A549 treated with CpdA at 1 μM for 4 hours (cell line): ENCODE measurements around the gene EGFL7. TPM values are rescaled to one million over a fixed set of nuclear protein-coding genes. Genes with fewer than 3 reads are reported as not detected.

Experiments used
- total RNA-seq: library from RNA; stranded (reverse); fragments of 200-300 nt; extraction: Qiagen RNA extraction; gene quantifications from 5 replicates; pipeline ENCODE4 v1.2.3, GENCODE V29; 2022; ENCODE audit warnings: low read depth

EGFL7 gene
- 39.5 to 60.2 TPM (median 52.8 TPM) in 5 replicates for total RNA-seq

GRCh38 chr9:136662656-136663581, at the start of gene EGFL7:
Gene EGFL7 (plus strand): TSS chr9:136662916. CDS start chr9:136668283, 5,367 bp downstream.

GRCh38 chr9:136686794-136687711, 24.3 kb downstream of the EGFL7 start, which contains the start of gene AGPAT2:
Gene AGPAT2 (minus strand): TSS chr9:136687457. CDS start chr9:136687357, 100 bp downstream.

GRCh38 chr9:136711751-136712689, 49.3 kb downstream of the EGFL7 start, which contains the start of gene DIPK1B:
Gene DIPK1B (plus strand): TSS chr9:136712572. CDS start chr9:136712666, 94 bp downstream.

Other genes with a start within 250 kb of the EGFL7 start
- gene INPP5E, start 223.1 kb upstream of the EGFL7 start, total RNA-seq, result 13.8 to 20.7 TPM (median 18.4 TPM) in 5 replicates
- 58.8 to 69.2 TPM (median 63.2 TPM) in 5 replicates for gene SEC16A, start 179.9 kb upstream of the EGFL7 start, total RNA-seq
- 8.7 to 12.2 TPM (median 10.8 TPM) in 5 replicates for gene NOTCH1, start 116.9 kb upstream of the EGFL7 start, total RNA-seq
- gene AGPAT2, start 24.5 kb downstream of the EGFL7 start, total RNA-seq, result 64.9 to 110 TPM (median 102 TPM) in 5 replicates
- 6.4 to 10.5 TPM (median 7.9 TPM) in 5 replicates for gene DIPK1B, start 49.7 kb downstream of the EGFL7 start, total RNA-seq
- not detected in 5 replicates for gene LCN10, start 80.0 kb downstream of the EGFL7 start, total RNA-seq
- gene LCN6, start 85.6 kb downstream of the EGFL7 start, total RNA-seq, result not detected in 5 replicates
- gene LCN8, start 95.3 kb downstream of the EGFL7 start, total RNA-seq, result not detected in 5 replicates
- gene LCN15, start 101.6 kb downstream of the EGFL7 start, total RNA-seq, result 0.09 TPM in 1 of 5 replicates, not detected in the others
- 55.2 to 75.9 TPM (median 73.0 TPM) in 5 replicates for gene TMEM141, start 128.4 kb downstream of the EGFL7 start, total RNA-seq
- 0.20 to 0.83 TPM (median 0.45 TPM) in 5 replicates for gene CCDC183, start 133.4 kb downstream of the EGFL7 start, total RNA-seq
- 64.0 to 87.2 TPM (median 78.8 TPM) in 5 replicates for gene RABL6, start 145.0 kb downstream of the EGFL7 start, total RNA-seq
- 3.1 to 4.3 TPM (median 4.0 TPM) in 5 replicates for gene AJM1, start 179.6 kb downstream of the EGFL7 start, total RNA-seq
- 255 to 327 TPM (median 305 TPM) in 5 replicates for gene PHPT1, start 186.5 kb downstream of the EGFL7 start, total RNA-seq
- gene MAMDC4, start 189.4 kb downstream of the EGFL7 start, total RNA-seq, result 1.8 to 5.5 TPM (median 4.6 TPM) in 5 replicates
- 418 to 545 TPM (median 475 TPM) in 5 replicates for gene EDF1, start 203.4 kb downstream of the EGFL7 start, total RNA-seq
- gene TRAF2, start 223.6 kb downstream of the EGFL7 start, total RNA-seq, result 46.3 to 81.8 TPM (median 69.1 TPM) in 5 replicates